ENCODE data around the gene TNNT2.

TNNT2 gene

DNA sequence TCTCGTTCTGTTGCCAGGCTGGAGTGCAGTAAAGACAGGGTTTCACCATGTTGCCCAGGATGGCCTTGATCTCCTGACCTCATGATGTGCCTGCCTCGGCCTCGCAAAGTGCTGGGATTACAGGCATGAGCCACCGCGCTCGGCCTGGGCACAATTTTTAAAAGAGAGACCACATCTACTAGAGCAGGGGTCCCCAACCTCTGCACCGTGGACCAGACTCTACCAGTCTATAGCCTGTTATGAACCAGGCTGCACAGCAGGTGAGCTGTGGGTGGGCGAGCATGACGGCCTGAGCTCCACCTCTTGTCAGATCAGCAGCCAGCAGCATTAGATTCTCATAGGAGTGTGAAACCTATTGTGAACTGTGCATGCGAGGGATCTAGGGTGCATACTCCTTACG, 20.8 kb downstream of the TNNT2 start:
- DNase-seq (ENCODE audit: low read depth) = no peak

DNA sequence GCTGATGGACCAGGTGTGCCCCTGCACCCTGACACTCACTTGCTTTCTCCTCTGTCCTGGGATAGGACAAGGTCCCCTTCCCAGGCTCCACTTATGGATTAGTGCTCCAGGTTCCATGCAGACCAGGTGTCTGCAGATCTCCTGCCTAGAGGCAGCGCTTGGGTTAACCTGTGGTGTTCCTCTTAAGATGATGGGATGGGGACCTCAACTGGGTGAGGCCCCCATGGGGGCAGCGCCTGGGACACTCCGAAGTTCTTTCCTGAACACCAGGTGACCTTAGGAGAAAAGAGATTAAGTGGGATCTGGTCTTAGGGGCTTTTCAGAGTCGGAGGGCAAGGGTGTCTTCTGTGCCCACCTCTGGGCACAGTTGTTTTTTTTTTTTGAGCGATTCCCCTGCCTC, 21.2 kb downstream of the TNNT2 start:
- DNase-seq (ENCODE audit: low read depth) = no peak

DNA sequence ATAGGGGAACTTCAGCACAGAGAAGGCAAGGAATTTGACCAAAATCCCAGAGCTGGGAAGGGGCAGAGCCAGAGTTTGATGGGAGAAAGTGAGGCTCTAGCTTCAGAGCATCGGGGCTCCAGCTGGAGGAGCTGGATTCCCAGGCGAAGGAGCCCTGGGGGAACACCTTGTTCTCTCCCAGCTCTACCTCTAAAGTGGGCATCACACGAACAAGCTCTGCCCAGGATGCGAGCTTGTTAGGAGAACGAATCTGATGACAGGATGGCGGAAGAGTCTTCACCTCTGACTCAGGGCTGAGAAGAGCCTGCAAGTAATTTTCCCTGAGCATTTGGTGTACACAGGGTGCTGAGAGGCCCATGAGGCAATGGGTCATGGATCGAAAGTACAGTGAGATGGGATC, 22.0 kb downstream of the TNNT2 start:
- no peak for DNase-seq (ENCODE audit: low read depth)

GRCh38 chr1:201354901-201355295, 22.6 kb downstream of the TNNT2 start:
- no peak for DNase-seq (ENCODE audit: low read depth)

DNA sequence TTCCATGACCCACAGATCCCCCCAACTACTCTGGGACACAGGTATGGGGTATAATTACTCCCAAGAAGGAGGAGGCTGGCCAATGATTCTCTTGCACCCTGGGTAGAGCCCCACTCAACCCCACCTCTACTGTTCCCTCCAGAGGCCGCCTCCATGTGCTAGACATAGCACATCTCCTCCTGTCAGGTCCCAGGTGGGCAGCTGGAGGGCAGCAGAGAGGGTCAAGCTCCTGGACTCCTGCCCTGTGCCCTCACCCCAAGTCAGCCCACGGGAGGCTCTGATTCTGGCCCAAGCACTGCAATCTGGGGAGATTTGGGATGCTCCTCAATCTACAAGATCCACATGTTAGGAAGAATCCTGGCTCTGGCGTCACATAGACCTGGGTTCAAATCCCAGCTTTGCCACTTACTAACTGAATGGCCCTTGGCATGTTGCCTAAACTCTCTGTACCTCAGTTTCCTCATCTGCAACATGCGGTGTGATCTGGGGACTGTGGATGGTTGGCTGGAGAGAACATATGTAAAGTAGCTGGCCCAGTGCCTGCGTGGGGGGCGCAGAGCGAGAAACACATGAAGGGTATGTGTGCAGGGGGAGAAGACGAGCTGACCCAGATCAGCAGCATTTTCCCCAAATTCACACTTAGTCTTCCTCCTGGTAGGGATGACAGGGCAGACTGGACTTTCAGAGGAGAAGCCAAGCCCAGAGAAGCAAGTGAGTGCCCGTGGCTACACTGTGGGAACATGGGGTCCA, 23.2 kb downstream of the TNNT2 start:
- no peak for DNase-seq (ENCODE audit: low read depth)

DNA sequence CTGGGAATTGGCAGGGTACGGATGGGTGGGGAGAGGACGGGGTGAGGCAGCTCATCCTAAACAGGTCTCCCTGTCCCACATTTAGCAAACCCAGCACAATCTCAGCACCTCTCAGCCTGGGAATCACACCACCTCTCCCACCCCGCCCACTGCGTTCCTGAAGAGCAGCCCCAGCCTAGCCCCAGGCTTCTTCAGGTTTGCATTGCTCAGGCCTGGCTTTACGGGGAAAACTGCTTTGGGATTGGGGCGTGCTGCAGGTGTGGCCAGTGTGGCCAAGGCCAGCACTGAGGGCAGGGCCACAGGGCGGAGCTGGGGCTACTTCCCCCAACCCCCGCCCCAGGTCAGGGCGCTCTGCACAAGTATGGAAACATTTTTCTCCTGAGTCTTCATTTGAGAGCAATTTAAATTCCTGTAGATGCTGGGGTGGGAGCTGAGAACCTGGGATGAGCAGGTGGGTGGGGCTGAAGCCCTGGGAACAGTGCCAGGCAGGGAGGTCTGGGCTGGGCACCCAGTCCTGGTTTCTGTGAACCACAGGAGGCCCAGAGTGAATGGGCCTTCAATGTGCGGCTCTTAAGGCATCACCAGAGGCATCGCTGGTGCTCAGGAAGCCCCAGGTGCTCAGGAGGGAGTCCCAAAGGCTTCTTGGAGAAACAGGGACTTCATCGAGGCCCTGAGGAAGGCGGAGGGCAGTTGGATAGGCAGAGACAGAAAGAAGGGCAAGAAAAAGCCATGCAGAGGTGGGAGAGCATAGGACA, 24.1 kb downstream of the TNNT2 start:
- DNase-seq (ENCODE audit: low read depth) = no peak

DNA sequence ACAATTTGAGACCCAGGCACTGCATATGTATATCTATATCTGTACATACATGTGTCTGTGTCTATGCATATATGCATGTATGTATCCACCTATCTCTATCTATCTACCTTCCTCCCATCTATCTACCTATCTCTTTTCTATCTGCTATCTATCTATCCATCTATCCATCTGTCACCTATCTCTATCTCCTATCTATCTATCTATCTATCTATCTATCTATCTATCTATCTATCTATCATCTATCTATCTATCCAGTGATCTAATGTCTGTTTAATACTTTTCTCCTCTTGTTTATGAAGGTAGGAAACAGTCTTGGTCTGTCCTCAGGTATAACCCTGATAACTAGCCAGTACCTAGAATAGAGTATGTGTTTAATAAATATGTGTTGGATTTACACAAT, 25.9 kb downstream of the TNNT2 start:
- no peak for DNase-seq (ENCODE audit: low read depth)

GRCh38 chr1:201350884-201351283, 26.6 kb downstream of the TNNT2 start:
- DNase-seq (ENCODE audit: low read depth) = no peak

DNA sequence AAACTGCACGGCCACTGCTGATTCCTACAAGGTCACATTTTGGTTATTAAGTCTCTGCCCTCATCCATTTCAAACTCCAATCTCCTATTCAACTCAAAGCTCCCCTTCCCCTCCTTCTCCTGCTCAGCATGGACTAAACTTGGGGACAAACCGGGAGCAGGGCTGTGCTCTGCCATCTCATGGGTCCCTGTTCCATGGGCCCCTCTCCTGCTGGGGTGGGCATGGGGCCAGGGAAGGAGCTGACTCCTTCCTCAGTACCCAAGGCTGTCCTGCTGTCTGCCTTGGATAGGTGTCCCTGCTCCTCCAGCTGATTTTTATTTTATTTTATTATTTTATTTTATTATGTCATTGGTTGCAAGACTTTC, 27.1 kb downstream of the TNNT2 start:
- no peak for DNase-seq (ENCODE audit: low read depth)

DNA sequence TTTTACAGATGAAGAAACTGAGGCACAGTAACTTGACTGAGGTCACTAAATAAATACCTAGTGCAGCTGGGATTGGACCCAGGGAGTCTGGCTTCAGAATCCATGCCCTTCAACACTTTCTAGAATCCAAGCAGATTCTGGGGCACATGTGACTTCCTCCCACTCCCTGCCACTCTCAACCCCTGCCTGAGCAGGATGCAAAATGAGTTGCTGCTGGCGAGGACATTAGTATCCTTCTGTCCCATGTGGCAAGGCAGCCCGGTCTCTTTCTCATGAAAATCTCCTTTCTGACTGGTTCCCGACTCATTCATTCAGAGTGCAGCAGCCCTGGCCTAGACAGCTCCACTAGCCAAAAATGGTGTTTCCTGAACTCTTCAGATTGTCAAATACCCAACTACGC, 28.4 kb downstream of the TNNT2 start:
- DNase-seq (ENCODE audit: low read depth) = no peak

GRCh38 chr1:201348211-201348566, 29.3 kb downstream of the TNNT2 start:
- no peak for DNase-seq (ENCODE audit: low read depth)

GRCh38 chr1:201347498-201348210, 29.8 kb downstream of the TNNT2 start:
- no peak for DNase-seq (ENCODE audit: low read depth)

DNA sequence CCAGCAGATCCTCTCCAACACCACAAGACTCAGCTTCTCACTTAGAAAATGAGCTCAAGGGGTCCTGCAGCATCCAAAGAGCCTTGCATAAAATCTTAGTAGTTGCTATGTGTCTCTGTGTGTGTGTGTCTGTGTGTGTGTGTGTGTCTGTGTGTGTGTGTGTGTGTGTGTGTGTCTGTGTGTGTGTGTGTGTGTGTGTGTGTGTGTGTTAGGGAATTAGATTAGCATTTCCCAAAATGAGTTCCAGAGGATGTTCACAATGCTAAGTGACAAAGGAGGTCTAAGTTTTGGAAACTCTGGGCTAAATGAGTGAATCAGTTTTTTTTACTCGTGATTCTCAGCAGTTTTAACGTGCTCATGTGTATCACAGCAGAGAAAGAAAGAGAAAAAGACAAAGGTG, 30.5 kb downstream of the TNNT2 start:
- no peak for DNase-seq (ENCODE audit: low read depth)

GRCh38 chr1:201346337-201346939, 31.0 kb downstream of the TNNT2 start:
- no peak for DNase-seq (ENCODE audit: low read depth)

- DNase-seq (ENCODE audit: low read depth) = no peak
These were observed 32.5 kb downstream of the TNNT2 start for GRCh38 chr1:201345081-201345355.

GRCh38 chr1:201344206-201345080, 33.0 kb downstream of the TNNT2 start:
- no peak for DNase-seq (ENCODE audit: low read depth)

DNA sequence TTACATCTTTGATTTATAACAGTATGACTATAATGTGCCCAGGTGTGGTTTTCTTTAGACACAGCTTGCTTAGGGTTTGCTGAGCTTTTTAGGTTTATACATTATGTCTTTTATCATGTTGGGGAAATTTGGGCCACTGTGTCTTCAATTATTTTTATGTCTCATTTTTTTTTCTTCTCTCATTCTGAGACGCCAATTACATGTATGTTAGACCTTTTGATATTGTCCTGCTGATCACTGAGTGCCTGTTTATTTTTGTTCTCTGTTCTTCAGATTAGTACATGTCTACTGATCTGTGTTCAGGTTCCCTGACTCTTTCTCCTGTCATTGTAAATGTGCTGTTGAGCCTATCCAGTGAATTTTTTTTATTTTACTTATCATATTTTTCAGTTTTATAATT, 36.1 kb downstream of the TNNT2 start:
- DNase-seq (ENCODE audit: low read depth) = no peak

- no peak for DNase-seq (ENCODE audit: low read depth)
These were observed 40.6 kb downstream of the TNNT2 start for GRCh38 chr1:201336711-201337450.

GRCh38 chr1:201335901-201336300, 41.6 kb downstream of the TNNT2 start:
- DNase-seq (ENCODE audit: low read depth) = no peak

GRCh38 chr1:201335174-201335870, 42.2 kb downstream of the TNNT2 start:
- no peak for DNase-seq (ENCODE audit: low read depth)

Measured in stimulated activated CD8-positive, alpha-beta memory T cell treated with anti-CD3 and anti-CD28 coated beads, Interleukin-7, amount 100 ng/mL, for 24 hours (primary cell).